Suprapubic skin (tissue), 4 donors: ENCODE measurements around the gene CYB561. TPM values are rescaled to one million over a fixed set of nuclear protein-coding genes. Genes with fewer than 3 reads are reported as not detected.

ENCODE experiments used
- DNase-seq, 2 donors: peaks; one replicate each; pipeline ENCODE4 v3.0.0-alpha.2; 2019; ENCODE audit warnings: low spot score in 2 of 2
- H3K27ac ChIP-seq: fragments of 200-600 bp; sonication (generic); one replicate; pipeline ENCODE4 v1.5.1; 2019
- H3K27me3 ChIP-seq: fragments of 200-600 bp; sonication (generic); one replicate; pipeline ENCODE4 v1.5.1; 2019
- H3K36me3 ChIP-seq: fragments of 200-600 bp; sonication (generic); one replicate; pipeline ENCODE4 v1.5.1; 2019
- H3K4me1 ChIP-seq: fragments of 200-600 bp; sonication (generic); one replicate; pipeline ENCODE4 v1.5.1; 2019
- H3K4me3 ChIP-seq: fragments of 200-600 bp; sonication (generic); one replicate; pipeline ENCODE4 v1.5.1; 2019; ENCODE audit warnings: mild to moderate bottlenecking
- H3K9me3 ChIP-seq: fragments of 200-600 bp; sonication (generic); one replicate; pipeline ENCODE4 v1.5.1; 2019
- CTCF ChIP-seq, 2 donors: fragments of 200-600 bp in 1 of 2; fragments of 450-650 bp in 1 of 2; sonication (generic) in 1 of 2; IDR thresholded peaks; one replicate each; pipeline ENCODE4 v1.5.1; 2016 to 2019; ENCODE audit warnings: antibody characterized with exemption in 2 of 2, mild to moderate bottlenecking in 1 of 2, moderate library complexity in 1 of 2
- EP300 ChIP-seq: sonication (generic); formaldehyde crosslinking; IDR thresholded peaks from one replicate; pipeline ENCODE4 v1.6.1; 2017; ENCODE audit warnings: antibody characterized with exemption
- POLR2A ChIP-seq, 2 donors: fragments of 450-650 bp; IDR thresholded peaks; one replicate each; pipeline ENCODE4 v1.6.1; 2017; ENCODE audit warnings: antibody characterized with exemption in 2 of 2, mild to moderate bottlenecking in 2 of 2, moderate library complexity in 2 of 2
- POLR2AphosphoS5 ChIP-seq, 3 donors: sonication (generic); formaldehyde crosslinking; IDR thresholded peaks; one replicate each; pipeline ENCODE4 v1.6.1; 2017; ENCODE audit warnings: antibody characterized with exemption in 3 of 3
- WGBS: methylation state at CpG from one replicate; pipeline ENCODE4 v1.1.5; 2018; 5-methylcytosine and 5-hydroxymethylcytosine counted together
- total RNA-seq, 4 donors: library from RNA; depleted of rRNA; stranded (reverse); fragments of >200 nt; gene quantifications; one replicate each; pipeline ENCODE4 v1.1.0, GENCODE V29; 2016

CYB561 gene
- total RNA-seq, 4 donors from 2014 or later: 36.9 to 87.9 (median 56.4) TPM

DNA sequence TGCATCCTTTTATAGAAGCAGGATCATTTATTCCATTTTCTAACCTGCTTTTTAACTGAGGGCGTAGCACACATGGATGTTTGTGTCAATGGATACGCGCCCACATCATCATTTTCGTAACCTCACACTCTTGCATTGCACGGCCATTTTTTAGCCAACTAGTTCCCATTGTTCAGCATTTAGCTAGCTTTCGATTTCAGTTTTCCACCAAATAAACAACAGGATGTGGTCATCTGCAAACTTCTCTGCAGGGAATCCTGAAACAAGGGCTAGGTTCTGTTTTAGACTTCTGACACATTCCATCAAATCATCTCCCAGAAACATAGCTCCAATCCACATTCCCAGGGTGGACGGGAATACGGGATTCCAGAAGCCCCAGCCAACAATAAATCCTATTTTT lies 6.4 kb downstream of the CYB561 start:
- H3K27ac ChIP-seq: peak overlapping the region; percentile 4
- peaks cover 42% of the 10 kb centered on the region for H3K4me1 ChIP-seq
- H3K9me3 ChIP-seq: no peaks in the 10 kb centered on the region
- no peak overlapping the region for H3K4me3 ChIP-seq
- no peak for DNase-seq
- H3K36me3 ChIP-seq: peaks cover 4% of the 10 kb centered on the region
- no peaks in the 10 kb centered on the region for H3K27me3 ChIP-seq
- no peak for TF ChIP-seq POLR2A (IDR thresholded peaks at IDR 0.05)
- no peak for TF ChIP-seq POLR2AphosphoS5 (IDR thresholded peaks at IDR 0.05)
- no peak for TF ChIP-seq CTCF (IDR thresholded peaks at IDR 0.05)
- TF ChIP-seq EP300: no peak
- WGBS: 71% methylated on average over 8 of the region's 8 CpGs

- DNase-seq: no peak
- WGBS: 82% methylated on average over 4 of the region's 46 CpGs
- Histone ChIP-seq H3K27ac (no peak overlapping the region), H3K9me3 (no peaks in the 10 kb centered on the region), H3K4me1 (peaks cover 55% of the 10 kb centered on the region), H3K27me3 (no peaks in the 10 kb centered on the region), H3K4me3 (no peak overlapping the region), H3K36me3 (peaks cover 4% of the 10 kb centered on the region)
- TF ChIP-seq POLR2AphosphoS5 (IDR thresholded peaks at IDR 0.05) (no peak), EP300 (no peak), CTCF (IDR thresholded peaks at IDR 0.05) (no peak), POLR2A (IDR thresholded peaks at IDR 0.05) (no peak)
Measured at GRCh38 chr17:63438092-63439051, 7.7 kb downstream of the CYB561 start.

DNA sequence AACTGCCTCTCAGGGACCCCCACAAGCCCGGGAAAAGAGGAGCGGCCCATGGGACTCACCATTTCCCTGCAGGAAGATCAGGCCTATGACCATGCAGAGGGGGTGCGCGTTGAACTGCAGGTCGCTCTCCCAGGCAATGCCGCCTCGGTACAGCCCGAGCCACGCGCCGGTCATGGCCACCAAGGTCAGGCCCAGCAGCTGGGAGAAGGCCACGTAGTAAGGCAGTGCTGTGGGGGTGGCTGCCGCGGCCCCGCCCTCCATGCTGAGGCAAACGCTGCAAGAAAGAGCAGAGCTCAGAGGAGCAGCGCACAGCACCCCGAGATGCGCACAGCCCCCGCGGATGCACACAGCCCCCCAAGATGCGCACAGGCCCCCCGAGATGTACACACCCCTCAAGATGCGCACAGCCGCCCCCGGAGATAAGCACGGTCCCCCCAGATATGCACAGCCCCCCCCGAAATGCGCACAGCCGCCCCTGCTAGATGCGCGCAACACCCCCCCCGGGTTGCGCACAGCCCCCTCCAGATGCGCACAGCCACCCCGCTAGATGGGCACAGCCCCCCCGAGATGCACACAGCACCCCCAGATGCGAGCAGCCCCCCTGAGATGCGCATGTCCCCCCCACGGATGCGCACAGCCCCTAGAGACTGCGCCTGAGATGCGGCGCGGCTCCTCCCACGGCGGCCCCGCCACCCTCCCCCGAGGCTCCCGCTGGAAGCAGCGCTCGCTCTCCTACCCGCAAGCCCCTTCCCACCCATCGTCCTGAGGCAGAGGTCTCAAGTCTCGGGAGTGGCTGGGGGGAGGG lies 8.6 kb downstream of the CYB561 start:
- TF ChIP-seq CTCF (IDR thresholded peaks at IDR 0.05): no peak
- TF ChIP-seq POLR2AphosphoS5 (IDR thresholded peaks at IDR 0.05): no peak
- no peak for TF ChIP-seq POLR2A (IDR thresholded peaks at IDR 0.05)
- TF ChIP-seq EP300: no peak
- WGBS: 57% methylated on average over 5 of the region's 55 CpGs
- H3K9me3 ChIP-seq: no peaks in the 10 kb centered on the region
- no peaks in the 10 kb centered on the region for H3K27me3 ChIP-seq
- peaks cover 4% of the 10 kb centered on the region for H3K36me3 ChIP-seq
- peaks cover 58% of the 10 kb centered on the region for H3K4me1 ChIP-seq
- no peak overlapping the region for H3K4me3 ChIP-seq
- no peak for DNase-seq
- H3K27ac ChIP-seq: no peak overlapping the region

DNA sequence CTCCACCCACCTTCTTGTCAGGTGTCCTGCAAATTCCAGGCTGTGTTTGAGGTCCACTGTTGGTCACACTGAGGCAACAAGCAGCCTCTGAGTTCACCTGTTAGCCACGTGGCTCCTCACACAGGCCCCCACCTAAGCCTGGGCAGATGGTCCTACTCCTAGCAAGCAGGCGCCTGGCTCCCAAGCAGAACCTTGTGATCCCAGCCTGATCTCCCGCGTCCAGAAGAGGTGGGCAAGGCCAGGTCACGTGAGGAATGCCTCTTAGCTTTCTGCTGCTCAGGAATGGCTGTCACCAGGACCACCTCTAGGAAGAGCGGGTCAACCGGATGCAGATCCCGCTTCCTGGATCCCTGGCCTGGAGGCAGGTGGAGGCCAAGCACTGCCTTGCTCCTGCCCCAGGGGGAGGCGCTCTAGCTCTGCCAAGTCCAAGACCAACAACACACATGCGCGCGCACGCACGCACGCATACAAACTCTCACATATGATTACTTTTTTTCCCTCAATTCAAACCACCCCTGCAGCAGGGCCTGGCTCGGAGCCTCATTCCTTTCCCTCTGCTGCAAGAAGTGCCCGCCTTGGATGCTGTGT lies 9.5 kb downstream of the CYB561 start:
- Histone ChIP-seq H3K4me1 (peaks cover 58% of the 10 kb centered on the region), H3K36me3 (peaks cover 3% of the 10 kb centered on the region), H3K4me3 (no peak overlapping the region), H3K27me3 (no peaks in the 10 kb centered on the region), H3K9me3 (no peaks in the 10 kb centered on the region), H3K27ac (no peak overlapping the region)
- DNase-seq: no peak
- 84% methylated on average over 17 of the region's 17 CpGs for WGBS
- TF ChIP-seq POLR2AphosphoS5 (IDR thresholded peaks at IDR 0.05): no peak

GRCh38 chr17:63435681-63436522 lies 10.2 kb downstream of the CYB561 start:
- Histone ChIP-seq H3K27me3 (no peaks in the 10 kb centered on the region), H3K36me3 (no peaks in the 10 kb centered on the region), H3K27ac (peak overlapping the region; percentile 86), H3K9me3 (no peaks in the 10 kb centered on the region), H3K4me3 (no peak overlapping the region), H3K4me1 (peaks cover 58% of the 10 kb centered on the region)
- no peak for DNase-seq
- TF ChIP-seq POLR2AphosphoS5 (IDR thresholded peaks at IDR 0.05) (no peak), CTCF (IDR thresholded peaks at IDR 0.05) (peak in 1 of 2 donors; percentile 38)
- 74% methylated on average over 24 of the region's 29 CpGs for WGBS
